GM18517 (cell line): ENCODE measurements around the gene PDIA5.

Experiments
- ATAC-seq: cut with Tn5 transposase; IDR thresholded peaks from one replicate; pipeline ENCODE4 v1.9.1; 2021; ENCODE audit warnings: mild to moderate bottlenecking, moderate library complexity; ENCODE audit not compliant: unreplicated experiment

Gene PDIA5

GRCh38 chr3:123039178-123039577 lies 27.6 kb upstream of the PDIA5 start:
- ATAC-seq = no peak

GRCh38 chr3:123042413-123042812 lies 24.4 kb upstream of the PDIA5 start:
- ATAC-seq = no peak

GRCh38 chr3:123044981-123045763 lies 21.7 kb upstream of the PDIA5 start:
- no peak for ATAC-seq

- no peak for ATAC-seq
Observed at GRCh38 chr3:123046262-123047061, 20.4 kb upstream of the PDIA5 start.

GRCh38 chr3:123047062-123047319 lies 19.8 kb upstream of the PDIA5 start:
- ATAC-seq = no peak

- no peak for ATAC-seq
Observed at GRCh38 chr3:123048480-123049237, 18.2 kb upstream of the PDIA5 start.

GRCh38 chr3:123050666-123051065 lies 16.2 kb upstream of the PDIA5 start:
- ATAC-seq = no peak

GRCh38 chr3:123053107-123053506 lies 13.7 kb upstream of the PDIA5 start:
- ATAC-seq = no peak

- ATAC-seq = no peak
Observed at GRCh38 chr3:123054109-123054778, 12.6 kb upstream of the PDIA5 start.

- ATAC-seq = no peak
Observed at GRCh38 chr3:123054931-123055330, 11.9 kb upstream of the PDIA5 start.

GRCh38 chr3:123055352-123055751 lies 11.5 kb upstream of the PDIA5 start:
- no peak for ATAC-seq

GRCh38 chr3:123058505-123058904 lies 8.3 kb upstream of the PDIA5 start:
- ATAC-seq = no peak

- no peak for ATAC-seq
Observed at GRCh38 chr3:123060054-123060453, 6.8 kb upstream of the PDIA5 start.

GRCh38 chr3:123061856-123062255 lies 5.0 kb upstream of the PDIA5 start:
- no peak for ATAC-seq

- ATAC-seq = no peak
Observed at GRCh38 chr3:123063034-123063433, 3.8 kb upstream of the PDIA5 start.

GRCh38 chr3:123064506-123064905 lies 2.3 kb upstream of the PDIA5 start:
- no peak for ATAC-seq

- no peak for ATAC-seq
Observed at GRCh38 chr3:123064914-123065313, 1.9 kb upstream of the PDIA5 start.

- no peak for ATAC-seq
Observed at GRCh38 chr3:123066599-123066895, 278 bp upstream of the PDIA5 start.

- ATAC-seq = peak; percentile 24
Observed at GRCh38 chr3:123067689-123068600, 1.1 kb downstream of the PDIA5 start.

GRCh38 chr3:123068601-123069381 lies 2.0 kb downstream of the PDIA5 start:
- ATAC-seq = no peak
